OCI-LY1 (cell line): Measurements from ENCODE around the gene JAKMIP3.

Experiments
- EZH2 ChIP-seq: fragments of 200-600 bp; sonication (generic), shearing (Covaris generic); IDR thresholded peaks from 2 replicates; pipeline ENCODE4 v1.8.0; 2017; ENCODE audit warnings: borderline replicate concordance, mixed run types, mild to moderate bottlenecking, antibody characterized with exemption, low read length, moderate library complexity, mixed read lengths
- TF ChIP-seq, protein P1 (sequence below): fragments of 200-600 bp; sonication (generic), shearing (Covaris generic); IDR thresholded peaks from 2 replicates; pipeline ENCODE4 v1.5.1; 2017; ENCODE audit warnings: mild to moderate bottlenecking, antibody characterized with exemption, low read length, moderate library complexity, mixed read lengths

DNA sequence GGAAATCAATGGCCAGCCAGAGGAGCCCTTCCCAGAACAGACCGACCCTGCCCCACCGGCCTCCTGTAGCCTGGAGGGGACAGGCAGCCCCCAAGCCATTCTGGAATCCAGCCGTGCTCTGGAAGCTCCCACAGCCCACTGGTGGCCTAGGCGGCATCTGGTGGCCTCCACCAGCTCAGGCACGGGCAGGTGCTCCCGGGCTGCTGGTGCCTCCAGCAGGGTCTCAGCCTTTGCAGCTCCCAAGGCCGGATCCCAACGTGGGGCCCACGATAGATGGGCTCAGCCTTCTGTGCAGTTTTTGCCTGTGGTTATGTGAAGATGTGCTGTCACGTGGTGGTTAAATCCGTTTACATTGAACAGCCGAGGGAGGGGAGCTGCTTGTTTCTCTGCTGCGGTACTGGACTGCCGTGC lies 44.4 kb downstream of the JAKMIP3 start:
- TF ChIP-seq, protein P1, sequence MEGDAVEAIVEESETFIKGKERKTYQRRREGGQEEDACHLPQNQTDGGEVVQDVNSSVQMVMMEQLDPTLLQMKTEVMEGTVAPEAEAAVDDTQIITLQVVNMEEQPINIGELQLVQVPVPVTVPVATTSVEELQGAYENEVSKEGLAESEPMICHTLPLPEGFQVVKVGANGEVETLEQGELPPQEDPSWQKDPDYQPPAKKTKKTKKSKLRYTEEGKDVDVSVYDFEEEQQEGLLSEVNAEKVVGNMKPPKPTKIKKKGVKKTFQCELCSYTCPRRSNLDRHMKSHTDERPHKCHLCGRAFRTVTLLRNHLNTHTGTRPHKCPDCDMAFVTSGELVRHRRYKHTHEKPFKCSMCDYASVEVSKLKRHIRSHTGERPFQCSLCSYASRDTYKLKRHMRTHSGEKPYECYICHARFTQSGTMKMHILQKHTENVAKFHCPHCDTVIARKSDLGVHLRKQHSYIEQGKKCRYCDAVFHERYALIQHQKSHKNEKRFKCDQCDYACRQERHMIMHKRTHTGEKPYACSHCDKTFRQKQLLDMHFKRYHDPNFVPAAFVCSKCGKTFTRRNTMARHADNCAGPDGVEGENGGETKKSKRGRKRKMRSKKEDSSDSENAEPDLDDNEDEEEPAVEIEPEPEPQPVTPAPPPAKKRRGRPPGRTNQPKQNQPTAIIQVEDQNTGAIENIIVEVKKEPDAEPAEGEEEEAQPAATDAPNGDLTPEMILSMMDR = no peak
- TF ChIP-seq EZH2 = no peak
